K562 (cell line): ENCODE data around the gene DNAJA1. TPM values are rescaled to one million over a fixed set of nuclear protein-coding genes. Genes with fewer than 3 reads are reported as not detected.
A peak's percentile ranks its signal among the peaks of the same experiment; 100 is the strongest.

Experiments
- ARNT ChIP-seq, 2 experiments: fragments of 450-650 bp; IDR thresholded peaks; 2 replicates each; pipeline ENCODE4 v1.6.1; 2016; ENCODE audit warnings: mild to moderate bottlenecking in 1 of 2
- ATF3 ChIP-seq, 2 experiments: fragments of 450-650 bp in 1 of 2; sonication (generic) in 1 of 2; formaldehyde crosslinking in 1 of 2; IDR thresholded peaks in 1 of 2; conservative IDR thresholded peaks in 1 of 2; 2 replicates each; pipeline versions ENCODE4 v1.6.1 to v1.8.1; 2016 to 2023; ENCODE audit warnings: mild to moderate bottlenecking in 2 of 2, moderate library complexity in 2 of 2, inconsistent platforms in 1 of 2, missing genetic modification reagents in 1 of 2
- CEBPG ChIP-seq, 3 experiments: fragments of 200-800 bp in 1 of 3; sonication (Bioruptor generic) in 1 of 3; sonication (generic) in 1 of 3; formaldehyde crosslinking in 1 of 3; IDR thresholded peaks in 2 of 3; conservative IDR thresholded peaks in 1 of 3; 2 replicates each; pipeline versions ENCODE4 v1.6.1 to v1.8.0; 2016 to 2022; ENCODE audit warnings: missing compliant biosample characterization in 2 of 3, missing genetic modification characterization in 2 of 3, mild to moderate bottlenecking in 1 of 3, missing genetic modification reagents in 1 of 3
- EWSR1 ChIP-seq: fragments of 450-650 bp; IDR thresholded peaks from 2 replicates; pipeline ENCODE4 v1.6.1; 2018; ENCODE audit warnings: borderline replicate concordance, mild to moderate bottlenecking, low read depth, moderate library complexity; ENCODE audit not compliant: partially characterized antibody
- FOSL1 ChIP-seq: fragments of 200-800 bp; sonication (Bioruptor generic); conservative IDR thresholded peaks from 2 replicates; pipeline ENCODE4 v1.6.1; 2016; ENCODE audit warnings: missing genetic modification characterization, missing compliant biosample characterization
- HEY1 ChIP-seq: fragments of 250-450 bp; sonication (Bioruptor Pico); IDR thresholded peaks from 2 replicates; pipeline ENCODE4 v1.5.0; 2020; ENCODE audit warnings: mild to moderate bottlenecking, moderate library complexity, borderline replicate concordance
- JUNB ChIP-seq: fragments of 450-650 bp; formaldehyde crosslinking; conservative IDR thresholded peaks from 2 replicates; pipeline ENCODE4 v1.4.0; 2020; ENCODE audit warnings: mild to moderate bottlenecking
- MTA3 ChIP-seq: fragments of 450-650 bp; formaldehyde crosslinking; IDR thresholded peaks from 2 replicates; pipeline ENCODE4 v1.6.1; 2017; ENCODE audit warnings: mild to moderate bottlenecking, borderline replicate concordance
- NCOA1 ChIP-seq: fragments of 450-650 bp; IDR thresholded peaks from 2 replicates; pipeline ENCODE4 v1.6.1; 2016; ENCODE audit warnings: low read depth
- PBX2 ChIP-seq, 2 experiments: IDR thresholded peaks in 1 of 2; conservative IDR thresholded peaks in 1 of 2; 2 replicates each; pipeline ENCODE4 v1.6.1; 2016; ENCODE audit warnings: low read depth in 2 of 2, mild to moderate bottlenecking in 1 of 2, missing compliant biosample characterization in 1 of 2, missing genetic modification characterization in 1 of 2, moderate library complexity in 1 of 2
- POLR2G ChIP-seq: fragments of 200-400 bp; formaldehyde crosslinking; IDR thresholded peaks from 2 replicates; pipeline ENCODE4 v1.6.1; 2017; ENCODE audit warnings: low read depth, mild to moderate bottlenecking, antibody characterized with exemption, low read length, moderate library complexity
- SETDB1 ChIP-seq: IDR thresholded peaks from one replicate; pipeline ENCODE4 v1.6.1; 2012; ENCODE audit warnings: low read length, control low read depth, inconsistent platforms
- TAF9B ChIP-seq: fragments of 450-650 bp; IDR thresholded peaks from 2 replicates; pipeline ENCODE4 v1.6.1; 2018; ENCODE audit warnings: mild to moderate bottlenecking; ENCODE audit not compliant: partially characterized antibody
- U2AF1 ChIP-seq: fragments of 200-400 bp; formaldehyde crosslinking; optimal IDR thresholded peaks from 2 replicates; pipeline ENCODE3; 2017; ENCODE audit warnings: mild to moderate bottlenecking, low read depth, low read length, moderate library complexity
- ZNF398 ChIP-seq: fragments of 250-450 bp; sonication (Bioruptor Pico); IDR thresholded peaks from 2 replicates; pipeline ENCODE4 v1.8.0; 2021; ENCODE audit warnings: moderate library complexity, mild to moderate bottlenecking, inconsistent platforms
- ZNF639 ChIP-seq, 2 experiments: fragments of 200-800 bp in 1 of 2; sonication (Bioruptor generic) in 1 of 2; sonication (generic) in 1 of 2; formaldehyde crosslinking in 1 of 2; IDR thresholded peaks in 1 of 2; conservative IDR thresholded peaks in 1 of 2; 2 replicates each; pipeline versions ENCODE4 v1.5.0 to v1.6.1; 2016 to 2020; ENCODE audit warnings: missing compliant biosample characterization in 1 of 2, missing genetic modification characterization in 1 of 2, missing genetic modification reagents in 1 of 2
- ZNF764 ChIP-seq: fragments of 250-450 bp; sonication (Bioruptor Pico); IDR thresholded peaks from 2 replicates; pipeline ENCODE4 v1.4.0; 2020; ENCODE audit warnings: low read depth, mild to moderate bottlenecking, moderate library complexity
- polyA plus RNA-seq, 8 experiments: library from polyadenylated mRNA; depleted of rRNA in 4 of 8; stranded (reverse) in 5 of 8; unstranded in 3 of 8; fragments of >200 nt; fragmentation: Nextera tagmentation in 2 of 8; fragmentation: Illumina TruSeq in 1 of 8; extraction: Ambion mirVana in 2 of 8; extraction: Trizol in 1 of 8; gene quantifications; 2 replicates each; pipeline versions ENCODE4 v1.2.1 to v1.2.3, GENCODE V29; 2011 to 2014; ENCODE audit warnings: inconsistent platforms in 1 of 8, missing spikeins in 1 of 8
- total RNA-seq, 7 experiments: library from RNA; depleted of rRNA in 6 of 7; stranded (reverse); fragments of >200 nt in 6 of 7; fragmentation: Illumina TruSeq in 2 of 7; extraction: Trizol in 2 of 7; gene quantifications; 2 replicates each; pipeline versions ENCODE4 v1.2.1 to v1.2.3, GENCODE V29; 2011 to 2021; ENCODE audit warnings: low replicate concordance in 1 of 7

DNAJA1 gene
- total and polyA plus RNA-seq, 9 of the 15 experiments (the other 6 are each of a cell fraction or from before 2014, with no cell fraction given), result 109 to 359 (median 175) TPM

GRCh38 chr9:33041432-33042188, 16.5 kb downstream of the DNAJA1 start (continued):
- TF ChIP-seq PBX2 (CRISPR knock-in tag; IDR thresholded peaks at IDR 0.05; ENCODE audit: low read depth) (no peak), PBX2 (tag; conservative IDR thresholded peaks at IDR 0.05; ENCODE audit: low read depth) (peak; percentile 81), SETDB1 (no peak), EWSR1 (no peak), FOSL1 (tag) (no peak), TAF9B (no peak), MTA3 (no peak), POLR2G (0 out of 2 replicates have a peak, but pooled peaks have one; percentile 11), CEBPG (CRISPR knock-in tag; IDR thresholded peaks at IDR 0.05) (peak; percentile 65), CEBPG (tag; conservative IDR thresholded peaks at IDR 0.05 in 1 of 2, IDR thresholded peaks at IDR 0.05 in 1 of 2) (peak; percentile 95 to 96), HEY1 (CRISPR knock-in tag) (no peak), ARNT (IDR thresholded peaks at IDR 0.05) (no peak), JUNB (CRISPR knock-in tag) (no peak), U2AF1 (no peak), ATF3 (IDR thresholded peaks at IDR 0.05) (peak; percentile 18; the same call in 1 of the 2 replicates), ATF3 (CRISPR knock-in tag; conservative IDR thresholded peaks at IDR 0.05) (no peak), ZNF764 (CRISPR knock-in tag) (no peak), ZNF398 (CRISPR knock-in tag) (no peak), ZNF639 (CRISPR knock-in tag; conservative IDR thresholded peaks at IDR 0.05 in 1 of 2, IDR thresholded peaks at IDR 0.05 in 1 of 2) (no peak), NCOA1 (no peak)
